Caco-2 (cell line): ENCODE measurements around the gene STK32B. TPM values are rescaled to one million over a fixed set of nuclear protein-coding genes. Genes with fewer than 3 reads are reported as not detected.

ENCODE experiments used
- BruUV-seq: library from RNA; stranded (reverse); fragments of 400-500 nt; replicated peaks from 2 replicates; lab custom pipeline; 2021; lab: Mats Ljungman, UMichigan
- CTCF ChIA-PET: fragments of 300-600 bp; sonication (Branson Sonifier 250); formaldehyde crosslinking; loops from one replicate; lab custom pipeline; 2022; ENCODE audit warnings: antibody characterized with exemption; lab: Charles Lee
- POLR2A ChIA-PET: fragments of 300-600 bp; sonication (Branson Sonifier 250); formaldehyde crosslinking; loops from one replicate; lab custom pipeline; 2022; ENCODE audit warnings: antibody characterized with exemption; lab: Charles Lee
- DNase-seq, 2 experiments: peaks; one replicate each; pipeline versions ENCODE4 v3.0.0 to v3.0.0-alpha.2; 2020 to 2022
- H3K27me3 ChIP-seq: replicated peaks from 2 replicates; pipeline ENCODE4 v1.6.0; 2011; ENCODE audit warnings: low read length; ENCODE audit not compliant: control insufficient read depth, insufficient read depth
- H3K36me3 ChIP-seq: 2 replicates; pipeline ENCODE4 v1.5.1; 2011; ENCODE audit warnings: low read length; ENCODE audit not compliant: control insufficient read depth, insufficient read depth
- H3K4me1 ChIP-seq: fragments of 250-450 bp; sonication (Bioruptor Pico); 2 replicates; pipeline ENCODE4 v1.5.1; 2020; ENCODE audit warnings: mild to moderate bottlenecking
- H3K4me3 ChIP-seq: 2 replicates; pipeline ENCODE4 v1.5.1; 2011; ENCODE audit warnings: low read depth, mild to moderate bottlenecking, control low read depth, low read length
- H3K9me3 ChIP-seq: fragments of 250-450 bp; sonication (Bioruptor Pico); 2 replicates; pipeline ENCODE4 v1.5.1; 2020; ENCODE audit warnings: mild to moderate bottlenecking, moderate library complexity
- H3K27ac Mint-ChIP-seq: one replicate; pipeline ENCODE4 v1.8.0; 2022; ENCODE audit warnings: mixed read lengths; ENCODE audit not compliant: unreplicated experiment
- H3K27me3 Mint-ChIP-seq: one replicate; pipeline ENCODE4 v1.8.0; 2022; ENCODE audit warnings: mixed read lengths; ENCODE audit not compliant: insufficient read depth, unreplicated experiment
- H3K36me3 Mint-ChIP-seq: one replicate; pipeline ENCODE4 v1.8.0; 2022; ENCODE audit warnings: mild to moderate bottlenecking, mixed read lengths; ENCODE audit not compliant: insufficient read depth, unreplicated experiment
- H3K4me1 Mint-ChIP-seq: one replicate; pipeline ENCODE4 v1.8.0; 2022; ENCODE audit warnings: low read depth, mixed read lengths; ENCODE audit not compliant: unreplicated experiment
- H3K4me3 Mint-ChIP-seq: one replicate; pipeline ENCODE4 v1.8.0; 2022; ENCODE audit warnings: mild to moderate bottlenecking, moderate library complexity, mixed read lengths; ENCODE audit not compliant: unreplicated experiment
- H3K9me3 Mint-ChIP-seq: one replicate; pipeline ENCODE4 v1.8.0; 2022; ENCODE audit warnings: mixed read lengths; ENCODE audit not compliant: unreplicated experiment
- intact Hi-C: fragments of 100-400 bp; cut with micrococcal nuclease; formaldehyde crosslinking; loops from one replicate; pipeline ENCODE4 v1.10.0; 2022; ENCODE audit not compliant: unreplicated experiment
- total RNA-seq: library from RNA; stranded (reverse); gene quantifications from 2 replicates; pipeline ENCODE4 v1.2.3, GENCODE V29; 2022
- TF ChIP-seq, protein P1 (sequence below), 2 experiments: fragments of 200-600 bp in 1 of 2; IDR thresholded peaks; 1 replicate in 1 of 2; 2 replicates in 1 of 2; pipeline versions ENCODE4 v1.5.1 to v1.8.0; 2011 to 2022; ENCODE audit warnings: antibody characterized with exemption in 1 of 2, control low read depth in 1 of 2, inconsistent platforms in 1 of 2, low read depth in 1 of 2, low read length in 1 of 2, mild to moderate bottlenecking in 1 of 2, moderate library complexity in 1 of 2; ENCODE audit not compliant: insufficient read depth in 1 of 2, severe bottlenecking in 1 of 2, unreplicated experiment in 1 of 2

The STK32B gene
- total RNA-seq, 1 experiment from 2014 or later = 11.2 TPM

DNA sequence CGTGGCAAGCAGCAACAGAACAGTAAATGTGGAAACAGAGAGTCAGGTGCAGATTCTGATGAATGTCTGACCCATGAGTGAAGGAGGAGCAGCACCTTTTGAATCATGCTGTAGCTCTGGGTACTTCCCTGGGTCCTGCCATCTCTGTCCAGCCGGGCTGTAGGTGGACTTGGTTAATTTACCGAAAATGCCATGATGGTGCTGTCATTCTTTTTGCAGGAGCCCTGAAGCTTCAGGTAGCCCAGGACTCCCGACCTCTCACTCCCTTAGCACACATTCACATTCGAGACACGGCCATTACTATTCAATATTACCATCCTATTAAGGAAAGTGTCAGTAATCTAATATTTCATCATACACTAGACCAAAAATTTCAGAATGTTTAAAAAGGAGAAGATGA lies 320.9 kb downstream of the STK32B start:
- no TSS peak for BruUV-seq
- H3K9me3 ChIP-seq = no peaks in the 10 kb centered on the region
- H3K27me3 ChIP-seq = no peaks in the 10 kb centered on the region
- no peaks in the 10 kb centered on the region for H3K4me1 ChIP-seq
- no peak for DNase-seq
- CTCF ChIA-PET = interaction anchor here (0.6 kb wide), 1 partner anchor 341 kb away, joined by 5 read pairs; no protein-coding TSS in a partner anchor
- Mint-ChIP-seq H3K9me3 (peaks cover 44% of the 10 kb centered on the region), H3K27me3 (no peaks in the 10 kb centered on the region), H3K4me3 (no peak overlapping the region), H3K4me1 (peaks cover 7% of the 10 kb centered on the region), H3K36me3 (no peaks in the 10 kb centered on the region), H3K27ac (peak overlapping the region; percentile 47)
- TF ChIP-seq, protein P1, sequence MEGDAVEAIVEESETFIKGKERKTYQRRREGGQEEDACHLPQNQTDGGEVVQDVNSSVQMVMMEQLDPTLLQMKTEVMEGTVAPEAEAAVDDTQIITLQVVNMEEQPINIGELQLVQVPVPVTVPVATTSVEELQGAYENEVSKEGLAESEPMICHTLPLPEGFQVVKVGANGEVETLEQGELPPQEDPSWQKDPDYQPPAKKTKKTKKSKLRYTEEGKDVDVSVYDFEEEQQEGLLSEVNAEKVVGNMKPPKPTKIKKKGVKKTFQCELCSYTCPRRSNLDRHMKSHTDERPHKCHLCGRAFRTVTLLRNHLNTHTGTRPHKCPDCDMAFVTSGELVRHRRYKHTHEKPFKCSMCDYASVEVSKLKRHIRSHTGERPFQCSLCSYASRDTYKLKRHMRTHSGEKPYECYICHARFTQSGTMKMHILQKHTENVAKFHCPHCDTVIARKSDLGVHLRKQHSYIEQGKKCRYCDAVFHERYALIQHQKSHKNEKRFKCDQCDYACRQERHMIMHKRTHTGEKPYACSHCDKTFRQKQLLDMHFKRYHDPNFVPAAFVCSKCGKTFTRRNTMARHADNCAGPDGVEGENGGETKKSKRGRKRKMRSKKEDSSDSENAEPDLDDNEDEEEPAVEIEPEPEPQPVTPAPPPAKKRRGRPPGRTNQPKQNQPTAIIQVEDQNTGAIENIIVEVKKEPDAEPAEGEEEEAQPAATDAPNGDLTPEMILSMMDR (IDR thresholded peaks at IDR 0.05; ENCODE audit: insufficient read depth in 1 of 2, low read depth in 1 of 2, low read length in 1 of 2, severe bottlenecking in 1 of 2, unreplicated experiment in 1 of 2) = no peak
- H3K4me3 ChIP-seq = no peak overlapping the region
- no peaks in the 10 kb centered on the region for H3K36me3 ChIP-seq
- POLR2A ChIA-PET = no interaction called here
- intact Hi-C loops = loop anchor here (10.0 kb wide), 2 partner anchors 317 to 377 kb away; partner anchors contain the start of gene STK32B

DNA sequence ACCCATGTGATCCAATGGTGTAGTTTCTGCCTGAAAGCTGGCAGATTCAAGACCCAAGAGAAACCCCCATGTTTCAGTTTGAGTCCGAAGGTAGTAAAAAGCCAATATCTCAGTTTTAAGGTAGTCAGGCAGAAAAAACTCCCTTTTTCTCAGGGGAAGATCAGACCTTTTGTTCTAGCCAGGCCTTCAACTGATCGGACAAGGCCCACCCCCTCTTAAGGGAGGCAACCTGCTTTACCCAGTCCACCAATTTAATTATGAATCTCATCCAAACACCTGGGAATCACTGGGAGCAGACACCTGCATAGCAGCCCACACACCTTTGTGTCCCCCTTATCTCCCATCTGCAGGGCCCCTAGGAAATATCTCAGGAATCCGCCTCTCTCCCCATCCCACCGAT lies 322.0 kb downstream of the STK32B start:
- no TSS peak for BruUV-seq
- H3K27ac Mint-ChIP-seq = no peak overlapping the region
- CTCF ChIA-PET = no interaction called here
- intact Hi-C loops = loop anchor here (10.0 kb wide), 2 partner anchors 319 to 379 kb away; partner anchors contain the start of gene STK32B
- H3K27me3 Mint-ChIP-seq = no peaks in the 10 kb centered on the region
- H3K4me3 ChIP-seq = no peak overlapping the region
- no peaks in the 10 kb centered on the region for H3K36me3 Mint-ChIP-seq
- DNase-seq = no peak
- no peaks in the 10 kb centered on the region for H3K9me3 ChIP-seq
- POLR2A ChIA-PET = no interaction called here
- H3K9me3 Mint-ChIP-seq = peaks cover 54% of the 10 kb centered on the region
- no peaks in the 10 kb centered on the region for H3K36me3 ChIP-seq
- no peak overlapping the region for H3K4me3 Mint-ChIP-seq
- no peaks in the 10 kb centered on the region for H3K4me1 ChIP-seq
- H3K4me1 Mint-ChIP-seq = peaks cover 7% of the 10 kb centered on the region
- H3K27me3 ChIP-seq = no peaks in the 10 kb centered on the region
- TF ChIP-seq, protein P1 (IDR thresholded peaks at IDR 0.05; ENCODE audit: insufficient read depth in 1 of 2, low read depth in 1 of 2, low read length in 1 of 2, severe bottlenecking in 1 of 2, unreplicated experiment in 1 of 2) = no peak

DNA sequence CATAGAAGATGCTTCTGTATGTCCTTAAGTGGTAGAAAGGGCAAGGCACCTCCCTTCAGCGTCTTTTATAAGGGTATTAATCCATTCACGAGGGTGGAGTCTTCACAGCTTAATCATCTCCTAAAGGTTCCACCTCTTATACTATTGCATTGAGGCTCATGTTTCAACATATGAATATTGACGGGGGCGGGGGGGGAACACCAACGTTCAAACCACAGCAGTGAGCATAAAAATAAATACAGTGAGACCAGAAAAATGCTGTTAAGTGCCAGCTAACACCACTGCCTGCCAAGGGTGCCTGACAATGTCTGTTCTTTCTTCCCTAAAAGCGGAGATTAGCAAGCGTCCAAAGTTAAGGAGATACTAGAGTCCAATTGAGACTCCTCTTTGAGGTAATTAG lies 323.3 kb downstream of the STK32B start:
- H3K9me3 ChIP-seq = no peaks in the 10 kb centered on the region
- no peak overlapping the region for H3K4me3 ChIP-seq
- H3K27me3 Mint-ChIP-seq = no peaks in the 10 kb centered on the region
- intact Hi-C loops = loop anchor here (10.0 kb wide), 2 partner anchors 320 to 380 kb away; partner anchors contain the start of gene STK32B
- H3K9me3 Mint-ChIP-seq = peaks cover 54% of the 10 kb centered on the region
- no peaks in the 10 kb centered on the region for H3K36me3 Mint-ChIP-seq
- no peaks in the 10 kb centered on the region for H3K27me3 ChIP-seq
- POLR2A ChIA-PET = no interaction called here
- no peak for DNase-seq
- H3K4me3 Mint-ChIP-seq = no peak overlapping the region
- no TSS peak for BruUV-seq
- H3K4me1 ChIP-seq = no peaks in the 10 kb centered on the region
- TF ChIP-seq, protein P1 (IDR thresholded peaks at IDR 0.05; ENCODE audit: insufficient read depth in 1 of 2, low read depth in 1 of 2, low read length in 1 of 2, severe bottlenecking in 1 of 2, unreplicated experiment in 1 of 2) = no peak
- no peak overlapping the region for H3K27ac Mint-ChIP-seq
- H3K36me3 ChIP-seq = no peaks in the 10 kb centered on the region
- peaks cover 7% of the 10 kb centered on the region for H3K4me1 Mint-ChIP-seq
- CTCF ChIA-PET = no interaction called here
